Measurements from ENCODE around the gene CEP83.

Gene CEP83

DNA sequence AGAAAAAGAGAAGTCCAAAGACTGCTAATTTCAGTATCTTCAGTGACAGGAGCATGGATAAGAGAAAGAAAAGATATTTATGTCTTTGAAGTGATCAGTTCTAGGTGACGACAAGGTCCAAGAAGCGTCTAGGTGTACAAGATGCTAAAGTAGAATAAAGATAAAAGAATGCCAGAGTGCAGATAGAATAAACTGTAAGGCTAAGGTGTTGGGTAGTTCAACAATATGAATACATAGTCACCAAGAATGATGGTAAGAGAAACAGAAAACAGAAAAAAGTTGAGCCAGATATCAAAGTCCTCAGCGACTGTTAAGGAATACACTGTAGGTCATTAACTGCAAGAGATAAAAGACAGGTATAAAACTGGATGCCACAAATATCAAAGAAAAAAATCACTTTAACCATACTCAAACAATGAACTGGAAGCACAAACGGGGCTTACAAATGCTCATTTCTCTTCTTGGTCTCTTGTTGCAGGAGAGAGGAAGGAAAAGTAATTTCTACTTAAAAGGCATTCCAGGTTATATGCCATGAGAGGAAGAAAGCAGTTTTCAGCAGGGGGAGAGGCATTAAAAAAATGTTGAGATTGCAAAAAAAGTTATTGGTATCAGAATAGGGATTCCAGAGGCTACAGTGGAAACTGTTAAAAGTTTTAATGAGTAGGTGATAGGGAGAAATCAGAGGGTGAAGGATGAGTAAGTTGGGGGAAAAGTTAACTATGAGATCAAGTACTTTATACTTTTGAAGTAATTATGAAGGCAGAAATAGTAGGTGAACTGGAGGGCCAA, 121.5 kb downstream of the CEP83 start:
- Histone ChIP-seq H3K36me3 (ENCODE audit: low read depth) (no peaks in the 10 kb centered on the region), H3K27me3 (ENCODE audit: insufficient read depth, poor library complexity, severe bottlenecking) (no peaks in the 10 kb centered on the region), H3K27ac (ENCODE audit: poor library complexity, severe bottlenecking) (no peak overlapping the region), H3K9me3 (ENCODE audit: severe bottlenecking) (no peaks in the 10 kb centered on the region), H3K4me3 (ENCODE audit: severe bottlenecking) (no peak overlapping the region), H3K4me1 (ENCODE audit: insufficient read depth, poor library complexity, severe bottlenecking) (no peaks in the 10 kb centered on the region)
- ATAC-seq (ENCODE audit: low read depth) (no peak), DNase-seq (ENCODE audit: low spot score) (no peak)
- TF ChIP-seq, protein P1, sequence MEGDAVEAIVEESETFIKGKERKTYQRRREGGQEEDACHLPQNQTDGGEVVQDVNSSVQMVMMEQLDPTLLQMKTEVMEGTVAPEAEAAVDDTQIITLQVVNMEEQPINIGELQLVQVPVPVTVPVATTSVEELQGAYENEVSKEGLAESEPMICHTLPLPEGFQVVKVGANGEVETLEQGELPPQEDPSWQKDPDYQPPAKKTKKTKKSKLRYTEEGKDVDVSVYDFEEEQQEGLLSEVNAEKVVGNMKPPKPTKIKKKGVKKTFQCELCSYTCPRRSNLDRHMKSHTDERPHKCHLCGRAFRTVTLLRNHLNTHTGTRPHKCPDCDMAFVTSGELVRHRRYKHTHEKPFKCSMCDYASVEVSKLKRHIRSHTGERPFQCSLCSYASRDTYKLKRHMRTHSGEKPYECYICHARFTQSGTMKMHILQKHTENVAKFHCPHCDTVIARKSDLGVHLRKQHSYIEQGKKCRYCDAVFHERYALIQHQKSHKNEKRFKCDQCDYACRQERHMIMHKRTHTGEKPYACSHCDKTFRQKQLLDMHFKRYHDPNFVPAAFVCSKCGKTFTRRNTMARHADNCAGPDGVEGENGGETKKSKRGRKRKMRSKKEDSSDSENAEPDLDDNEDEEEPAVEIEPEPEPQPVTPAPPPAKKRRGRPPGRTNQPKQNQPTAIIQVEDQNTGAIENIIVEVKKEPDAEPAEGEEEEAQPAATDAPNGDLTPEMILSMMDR (IDR thresholded peaks at IDR 0.05; ENCODE audit: poor library complexity, severe bottlenecking) = no peak

DNA sequence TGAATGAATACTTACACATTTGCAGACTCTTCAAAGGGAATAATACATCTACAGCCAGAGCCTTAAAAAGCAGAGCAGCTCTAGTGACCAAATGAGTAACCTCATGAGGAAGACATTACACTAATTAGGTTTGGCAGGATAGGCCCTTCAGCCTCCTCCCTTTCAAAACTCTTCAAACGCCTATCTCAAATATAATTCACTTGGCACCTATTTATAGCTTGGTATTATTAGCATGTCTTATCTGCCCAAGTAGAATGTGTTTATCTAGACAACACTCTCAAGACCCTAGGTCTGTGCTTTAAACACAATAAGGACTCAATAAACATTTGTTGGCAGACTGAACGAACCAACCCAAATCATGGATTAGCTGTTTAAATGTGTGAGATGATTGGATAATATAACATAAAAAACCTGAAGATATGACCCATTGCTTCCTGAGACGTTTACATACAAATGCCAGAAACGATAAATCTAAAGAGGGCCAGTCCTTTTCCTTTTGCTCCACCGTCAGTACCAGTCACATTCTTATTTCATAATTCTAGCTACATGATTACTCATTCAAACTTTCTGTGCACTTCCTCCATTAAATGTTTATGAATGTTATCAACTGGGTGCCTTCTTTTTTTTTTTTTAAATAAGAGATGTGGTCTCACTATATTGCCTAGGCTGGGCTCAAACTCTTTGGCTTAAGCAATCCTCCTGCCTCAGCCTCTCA, 123.3 kb downstream of the CEP83 start:
- ATAC-seq (ENCODE audit: low read depth) (no peak), DNase-seq (ENCODE audit: low spot score) (no peak)
- H3K27me3 ChIP-seq (ENCODE audit: insufficient read depth, poor library complexity, severe bottlenecking) = no peaks in the 10 kb centered on the region
- H3K4me3 ChIP-seq (ENCODE audit: severe bottlenecking) = no peak overlapping the region
- H3K9me3 ChIP-seq (ENCODE audit: severe bottlenecking) = no peaks in the 10 kb centered on the region
- TF ChIP-seq, protein P1 (IDR thresholded peaks at IDR 0.05; ENCODE audit: poor library complexity, severe bottlenecking) = no peak
- H3K27ac ChIP-seq (ENCODE audit: poor library complexity, severe bottlenecking) = no peak overlapping the region
- H3K4me1 ChIP-seq (ENCODE audit: insufficient read depth, poor library complexity, severe bottlenecking) = no peaks in the 10 kb centered on the region
- peaks cover 2% of the 10 kb centered on the region; the same call in 1 of the 2 replicates for H3K36me3 ChIP-seq (ENCODE audit: low read depth)

DNA sequence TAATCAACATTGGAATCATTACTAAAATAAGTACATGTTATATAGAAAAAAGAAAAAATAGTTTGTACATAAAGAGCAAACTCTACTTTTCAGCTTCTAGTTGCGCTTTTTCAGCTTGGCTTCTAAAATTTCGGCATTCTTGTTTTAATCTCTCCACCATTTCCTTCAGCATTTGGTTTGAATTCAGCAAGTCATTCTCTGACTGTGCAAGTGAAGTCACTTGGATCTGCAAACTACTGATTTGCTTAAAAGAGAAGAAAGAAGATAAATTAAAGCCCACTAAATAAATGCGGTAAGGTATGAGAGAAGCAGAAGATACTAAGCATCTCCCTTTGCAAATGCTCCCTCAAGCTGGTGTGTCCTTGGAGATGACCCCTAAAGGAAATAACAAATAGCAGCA, 126.3 kb downstream of the CEP83 start:
- no peak for ATAC-seq (ENCODE audit: low read depth)
- no peak for DNase-seq (ENCODE audit: low spot score)
- no peak overlapping the region for H3K27ac ChIP-seq (ENCODE audit: poor library complexity, severe bottlenecking)
- TF ChIP-seq, protein P1 (IDR thresholded peaks at IDR 0.05; ENCODE audit: poor library complexity, severe bottlenecking) = no peak
- H3K4me3 ChIP-seq (ENCODE audit: severe bottlenecking) = no peak overlapping the region
- H3K9me3 ChIP-seq (ENCODE audit: severe bottlenecking) = no peaks in the 10 kb centered on the region
- no peaks in the 10 kb centered on the region for H3K4me1 ChIP-seq (ENCODE audit: insufficient read depth, poor library complexity, severe bottlenecking)
- peaks cover 11% of the 10 kb centered on the region for H3K36me3 ChIP-seq (ENCODE audit: low read depth)
- H3K27me3 ChIP-seq (ENCODE audit: insufficient read depth, poor library complexity, severe bottlenecking) = no peaks in the 10 kb centered on the region

DNA sequence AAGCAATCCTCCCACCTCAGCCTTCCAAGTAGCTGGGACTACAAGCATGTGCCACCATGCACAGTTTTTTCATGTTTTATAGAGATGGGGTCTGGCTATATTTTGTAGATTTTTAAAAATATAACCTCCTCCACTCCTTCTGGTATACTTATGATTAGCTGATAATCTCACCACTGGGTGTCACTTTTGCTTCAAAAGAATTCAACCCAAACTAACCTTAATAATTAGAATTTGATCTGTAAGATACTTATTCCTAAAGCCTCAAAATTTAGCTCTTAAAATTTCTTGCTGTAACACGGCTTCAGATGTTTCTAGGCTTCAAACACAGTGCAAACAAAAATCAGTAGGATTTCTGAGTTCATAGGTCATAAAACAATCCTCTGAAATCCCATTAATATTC, 130.3 kb downstream of the CEP83 start:
- H3K36me3 ChIP-seq (ENCODE audit: low read depth) = peaks cover 11% of the 10 kb centered on the region
- no peaks in the 10 kb centered on the region for H3K9me3 ChIP-seq (ENCODE audit: severe bottlenecking)
- ATAC-seq (ENCODE audit: low read depth) (no peak), DNase-seq (ENCODE audit: low spot score) (no peak)
- no peaks in the 10 kb centered on the region for H3K27me3 ChIP-seq (ENCODE audit: insufficient read depth, poor library complexity, severe bottlenecking)
- H3K4me1 ChIP-seq (ENCODE audit: insufficient read depth, poor library complexity, severe bottlenecking) = no peaks in the 10 kb centered on the region
- H3K27ac ChIP-seq (ENCODE audit: poor library complexity, severe bottlenecking) = no peak overlapping the region
- no peak overlapping the region for H3K4me3 ChIP-seq (ENCODE audit: severe bottlenecking)
- TF ChIP-seq, protein P1 (IDR thresholded peaks at IDR 0.05; ENCODE audit: poor library complexity, severe bottlenecking) = peak; percentile 31

DNA sequence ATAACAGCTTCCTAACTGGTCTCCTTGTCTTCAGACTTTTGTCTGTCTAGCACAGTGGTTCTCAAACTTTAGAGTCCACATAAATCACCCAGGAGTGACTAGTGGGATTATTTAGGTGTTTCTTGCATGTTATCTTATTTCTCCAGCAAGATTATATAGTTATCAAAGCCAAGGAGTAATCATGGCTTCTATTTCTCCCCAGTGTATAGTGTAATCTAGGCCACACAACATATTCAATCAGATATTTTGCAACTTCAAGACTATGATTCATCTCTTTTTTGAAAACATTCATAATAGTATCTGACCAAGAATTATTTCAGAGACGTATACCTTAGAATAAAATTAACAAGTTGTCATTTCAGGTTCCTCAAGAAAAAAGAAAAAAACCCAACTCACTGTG, 131.9 kb downstream of the CEP83 start:
- TF ChIP-seq, protein P1 (IDR thresholded peaks at IDR 0.05; ENCODE audit: poor library complexity, severe bottlenecking) = no peak
- no peak overlapping the region for H3K27ac ChIP-seq (ENCODE audit: poor library complexity, severe bottlenecking)
- ATAC-seq (ENCODE audit: low read depth) (no peak), DNase-seq (ENCODE audit: low spot score) (no peak)
- H3K27me3 ChIP-seq (ENCODE audit: insufficient read depth, poor library complexity, severe bottlenecking) = no peaks in the 10 kb centered on the region
- no peak overlapping the region for H3K4me3 ChIP-seq (ENCODE audit: severe bottlenecking)
- peaks cover 14% of the 10 kb centered on the region for H3K36me3 ChIP-seq (ENCODE audit: low read depth)
- no peaks in the 10 kb centered on the region for H3K4me1 ChIP-seq (ENCODE audit: insufficient read depth, poor library complexity, severe bottlenecking)
- no peaks in the 10 kb centered on the region for H3K9me3 ChIP-seq (ENCODE audit: severe bottlenecking)

All from RWPE2 (cell line).